Measurements from ENCODE around the gene GBF1. TPM values are rescaled to one million over a fixed set of nuclear protein-coding genes. Genes with fewer than 3 reads are reported as not detected.

Gene GBF1
- total RNA-seq, 1 experiment from 2014 or later: 25.1 TPM

GRCh38 chr10:102227050-102227449 lies 18.3 kb upstream of the GBF1 start:
- Histone ChIP-seq H3K4me3 (ENCODE audit: insufficient read depth, low read depth, low read length) (no peak overlapping the region), H3K36me3 (replicated peaks; ENCODE audit: control insufficient read depth, insufficient read depth, low read length) (no peaks in the 10 kb centered on the region), H3K27me3 (ENCODE audit: control insufficient read depth, insufficient read depth, low read length) (peaks cover 59% of the 10 kb centered on the region)
- DNase-seq: no peak

GRCh38 chr10:102229810-102230263 lies 15.5 kb upstream of the GBF1 start:
- Histone ChIP-seq H3K36me3 (replicated peaks; ENCODE audit: control insufficient read depth, insufficient read depth, low read length) (no peaks in the 10 kb centered on the region), H3K27me3 (ENCODE audit: control insufficient read depth, insufficient read depth, low read length) (peaks cover 81% of the 10 kb centered on the region), H3K4me3 (ENCODE audit: insufficient read depth, low read depth, low read length) (peak overlapping the region; percentile 53)
- DNase-seq: peak; percentile 92

- Histone ChIP-seq H3K27me3 (ENCODE audit: control insufficient read depth, insufficient read depth, low read length) (peaks cover 83% of the 10 kb centered on the region), H3K4me3 (ENCODE audit: insufficient read depth, low read depth, low read length) (peak overlapping the region; percentile 53), H3K36me3 (replicated peaks; ENCODE audit: control insufficient read depth, insufficient read depth, low read length) (no peaks in the 10 kb centered on the region)
- DNase-seq: peak; percentile 95
Measured at GRCh38 chr10:102230264-102230860, 15.0 kb upstream of the GBF1 start.

GRCh38 chr10:102230861-102231356 lies 14.4 kb upstream of the GBF1 start:
- Histone ChIP-seq H3K36me3 (replicated peaks; ENCODE audit: control insufficient read depth, insufficient read depth, low read length) (no peaks in the 10 kb centered on the region), H3K27me3 (ENCODE audit: control insufficient read depth, insufficient read depth, low read length) (peaks cover 89% of the 10 kb centered on the region), H3K4me3 (ENCODE audit: insufficient read depth, low read depth, low read length) (peak overlapping the region; percentile 53)
- DNase-seq: peak; percentile 87

- H3K4me3 ChIP-seq (ENCODE audit: insufficient read depth, low read depth, low read length): peak overlapping the region; percentile 53
- H3K36me3 ChIP-seq (replicated peaks; ENCODE audit: control insufficient read depth, insufficient read depth, low read length): no peaks in the 10 kb centered on the region
- H3K27me3 ChIP-seq (ENCODE audit: control insufficient read depth, insufficient read depth, low read length): peaks cover 91% of the 10 kb centered on the region
- peak; percentile 98 for DNase-seq
Measured at GRCh38 chr10:102231357-102232318, 13.7 kb upstream of the GBF1 start.

GRCh38 chr10:102233997-102234396 lies 11.3 kb upstream of the GBF1 start:
- DNase-seq: no peak
- H3K4me3 ChIP-seq (ENCODE audit: insufficient read depth, low read depth, low read length): no peak overlapping the region
- H3K36me3 ChIP-seq (replicated peaks; ENCODE audit: control insufficient read depth, insufficient read depth, low read length): no peaks in the 10 kb centered on the region
- peaks cover 88% of the 10 kb centered on the region for H3K27me3 ChIP-seq (ENCODE audit: control insufficient read depth, insufficient read depth, low read length)

- H3K36me3 ChIP-seq (replicated peaks; ENCODE audit: control insufficient read depth, insufficient read depth, low read length): no peaks in the 10 kb centered on the region
- H3K27me3 ChIP-seq (ENCODE audit: control insufficient read depth, insufficient read depth, low read length): peaks cover 89% of the 10 kb centered on the region
- peak; percentile 60 for DNase-seq
- no peak overlapping the region for H3K4me3 ChIP-seq (ENCODE audit: insufficient read depth, low read depth, low read length)
Measured at GRCh38 chr10:102234888-102235597, 10.3 kb upstream of the GBF1 start.

- no peak for DNase-seq
- Histone ChIP-seq H3K4me3 (ENCODE audit: insufficient read depth, low read depth, low read length) (no peak overlapping the region), H3K27me3 (ENCODE audit: control insufficient read depth, insufficient read depth, low read length) (peaks cover 91% of the 10 kb centered on the region), H3K36me3 (replicated peaks; ENCODE audit: control insufficient read depth, insufficient read depth, low read length) (no peaks in the 10 kb centered on the region)
Measured at GRCh38 chr10:102235598-102235920, 9.8 kb upstream of the GBF1 start.

- H3K27me3 ChIP-seq (ENCODE audit: control insufficient read depth, insufficient read depth, low read length): peaks cover 91% of the 10 kb centered on the region
- peak; percentile 31 for DNase-seq
- H3K4me3 ChIP-seq (ENCODE audit: insufficient read depth, low read depth, low read length): no peak overlapping the region
- H3K36me3 ChIP-seq (replicated peaks; ENCODE audit: control insufficient read depth, insufficient read depth, low read length): no peaks in the 10 kb centered on the region
Measured at GRCh38 chr10:102236006-102236405, 9.3 kb upstream of the GBF1 start.

- DNase-seq: no peak
- Histone ChIP-seq H3K27me3 (ENCODE audit: control insufficient read depth, insufficient read depth, low read length) (peaks cover 87% of the 10 kb centered on the region), H3K36me3 (replicated peaks; ENCODE audit: control insufficient read depth, insufficient read depth, low read length) (no peaks in the 10 kb centered on the region), H3K4me3 (ENCODE audit: insufficient read depth, low read depth, low read length) (no peak overlapping the region)
Measured at GRCh38 chr10:102237711-102238252, 7.5 kb upstream of the GBF1 start.

GRCh38 chr10:102240467-102241031 lies 4.8 kb upstream of the GBF1 start:
- peak; percentile 79 for DNase-seq
- H3K27me3 ChIP-seq (ENCODE audit: control insufficient read depth, insufficient read depth, low read length): peaks cover 73% of the 10 kb centered on the region
- no peaks in the 10 kb centered on the region for H3K36me3 ChIP-seq (replicated peaks; ENCODE audit: control insufficient read depth, insufficient read depth, low read length)
- H3K4me3 ChIP-seq (ENCODE audit: insufficient read depth, low read depth, low read length): peak overlapping the region; percentile 67

GRCh38 chr10:102241032-102241443 lies 4.3 kb upstream of the GBF1 start:
- no peaks in the 10 kb centered on the region for H3K36me3 ChIP-seq (replicated peaks; ENCODE audit: control insufficient read depth, insufficient read depth, low read length)
- peaks cover 69% of the 10 kb centered on the region for H3K27me3 ChIP-seq (ENCODE audit: control insufficient read depth, insufficient read depth, low read length)
- peak; percentile 80 for DNase-seq
- peak overlapping the region; percentile 67 for H3K4me3 ChIP-seq (ENCODE audit: insufficient read depth, low read depth, low read length)

GRCh38 chr10:102241444-102242117 lies 3.8 kb upstream of the GBF1 start, which contains the start of gene PITX3:
Gene PITX3 (minus strand): TSS chr10:102241512. CDS start chr10:102232080, 9,432 bp downstream.
- H3K4me3 ChIP-seq (ENCODE audit: insufficient read depth, low read depth, low read length): peak within 1 kb of the TSS; percentile 67
- H3K27me3 ChIP-seq (ENCODE audit: control insufficient read depth, insufficient read depth, low read length): peaks cover 63% of the 10 kb centered on the region
- DNase-seq: peak; percentile 100
- no peaks in the 10 kb centered on the region for H3K36me3 ChIP-seq (replicated peaks; ENCODE audit: control insufficient read depth, insufficient read depth, low read length)
